ENCODE data around the gene HEXIM2.

Gene HEXIM2

DNA sequence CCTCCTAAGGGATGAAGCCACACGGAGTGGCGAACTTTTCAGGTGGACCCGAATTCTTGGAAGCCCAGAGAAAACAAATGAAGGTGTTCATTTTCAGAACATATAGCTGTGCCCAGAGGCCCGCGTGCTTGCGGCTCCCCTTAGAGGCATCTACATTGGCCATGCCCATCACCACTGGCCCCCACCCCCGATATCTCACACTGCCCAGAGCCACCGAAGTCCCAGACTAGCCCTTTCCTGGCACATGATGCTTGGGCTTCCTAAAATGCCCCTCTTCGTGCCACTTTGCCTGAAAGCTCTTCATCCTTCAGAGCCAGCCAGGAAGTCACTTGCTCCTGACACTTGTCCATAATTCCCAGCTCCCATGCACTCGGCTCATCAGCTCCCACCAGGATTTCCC, 15.5 kb upstream of the HEXIM2 start:
- TF ChIP-seq GATA3 (IDR thresholded peaks at IDR 0.05; ENCODE audit: low read depth, low read length) (no peak), GATA2 (IDR thresholded peaks at IDR 0.05; ENCODE audit: low read depth, low read length) (no peak)

GRCh38 chr17:45146592-45146889, 15.1 kb upstream of the HEXIM2 start:
- TF ChIP-seq GATA2 (IDR thresholded peaks at IDR 0.05; ENCODE audit: low read depth, low read length) (no peak), GATA3 (IDR thresholded peaks at IDR 0.05; ENCODE audit: low read depth, low read length) (no peak)

DNA sequence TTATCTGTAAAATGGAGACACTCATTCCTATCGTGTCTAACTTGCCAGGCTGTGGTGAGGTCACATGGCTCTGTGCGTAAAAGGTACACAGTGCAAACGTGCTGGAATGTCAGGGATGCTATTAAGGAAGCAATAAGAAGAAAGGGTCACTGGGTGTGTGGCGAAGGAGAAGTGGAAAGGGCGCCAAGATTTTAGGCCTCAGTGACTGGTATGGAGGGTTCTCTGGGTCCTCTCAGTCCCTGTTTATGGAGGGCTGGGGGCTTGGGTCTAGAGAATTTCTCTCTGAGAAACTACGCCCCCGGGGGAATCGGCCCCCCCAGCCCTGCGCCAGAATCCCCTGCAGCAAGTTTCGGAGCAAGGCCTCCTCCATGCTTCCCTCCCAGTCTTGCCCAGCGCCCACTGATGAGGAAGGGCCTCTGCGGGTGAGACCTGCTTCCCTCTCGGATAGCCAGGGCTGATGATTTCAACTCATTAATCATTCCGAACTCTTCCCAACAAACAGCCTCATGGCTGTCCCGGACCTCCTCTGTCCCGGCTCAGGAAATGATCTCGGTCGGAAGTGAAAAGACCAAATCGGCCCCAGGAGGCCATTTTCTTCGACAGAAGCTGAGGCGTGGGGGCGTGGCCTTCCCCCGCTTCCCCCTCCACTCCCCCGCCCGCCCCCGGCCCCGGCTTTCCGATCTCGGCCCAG, 14.6 kb upstream of the HEXIM2 start:
- TF ChIP-seq GATA3 (IDR thresholded peaks at IDR 0.05; ENCODE audit: low read depth, low read length): no peak
- TF ChIP-seq GATA2 (IDR thresholded peaks at IDR 0.05; ENCODE audit: low read depth, low read length): no peak

DNA sequence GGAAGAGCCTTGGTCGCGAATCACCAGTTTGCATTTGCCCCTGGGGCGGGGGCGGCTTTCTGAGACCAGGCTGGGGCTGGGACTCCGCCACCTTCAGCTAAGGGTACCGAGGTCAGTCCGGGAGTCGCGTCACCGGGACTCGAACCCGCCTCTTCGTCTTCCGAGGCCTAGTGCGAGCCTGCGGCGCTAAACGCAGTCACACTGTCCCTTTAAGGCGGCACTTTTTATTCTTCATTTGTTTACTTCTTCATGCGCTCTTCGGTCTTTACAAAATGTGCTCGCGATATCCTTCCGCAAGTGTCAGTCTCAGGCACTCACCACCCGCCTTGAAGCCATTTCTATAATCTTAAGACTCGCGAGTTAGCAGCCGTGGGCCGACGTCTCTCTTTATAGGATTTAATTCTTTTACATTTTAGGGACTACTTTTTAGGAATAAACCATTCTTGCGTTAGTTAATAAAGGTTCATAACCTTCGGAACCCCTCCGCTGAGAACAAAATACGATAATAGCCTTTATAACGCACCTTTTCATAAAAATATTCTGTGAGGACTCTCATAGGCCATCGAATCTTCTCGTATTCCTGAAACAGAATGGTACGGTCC, 14.0 kb upstream of the HEXIM2 start:
- TF ChIP-seq GATA3 (IDR thresholded peaks at IDR 0.05; ENCODE audit: low read depth, low read length): no peak
- TF ChIP-seq GATA2 (IDR thresholded peaks at IDR 0.05; ENCODE audit: low read depth, low read length): no peak

DNA sequence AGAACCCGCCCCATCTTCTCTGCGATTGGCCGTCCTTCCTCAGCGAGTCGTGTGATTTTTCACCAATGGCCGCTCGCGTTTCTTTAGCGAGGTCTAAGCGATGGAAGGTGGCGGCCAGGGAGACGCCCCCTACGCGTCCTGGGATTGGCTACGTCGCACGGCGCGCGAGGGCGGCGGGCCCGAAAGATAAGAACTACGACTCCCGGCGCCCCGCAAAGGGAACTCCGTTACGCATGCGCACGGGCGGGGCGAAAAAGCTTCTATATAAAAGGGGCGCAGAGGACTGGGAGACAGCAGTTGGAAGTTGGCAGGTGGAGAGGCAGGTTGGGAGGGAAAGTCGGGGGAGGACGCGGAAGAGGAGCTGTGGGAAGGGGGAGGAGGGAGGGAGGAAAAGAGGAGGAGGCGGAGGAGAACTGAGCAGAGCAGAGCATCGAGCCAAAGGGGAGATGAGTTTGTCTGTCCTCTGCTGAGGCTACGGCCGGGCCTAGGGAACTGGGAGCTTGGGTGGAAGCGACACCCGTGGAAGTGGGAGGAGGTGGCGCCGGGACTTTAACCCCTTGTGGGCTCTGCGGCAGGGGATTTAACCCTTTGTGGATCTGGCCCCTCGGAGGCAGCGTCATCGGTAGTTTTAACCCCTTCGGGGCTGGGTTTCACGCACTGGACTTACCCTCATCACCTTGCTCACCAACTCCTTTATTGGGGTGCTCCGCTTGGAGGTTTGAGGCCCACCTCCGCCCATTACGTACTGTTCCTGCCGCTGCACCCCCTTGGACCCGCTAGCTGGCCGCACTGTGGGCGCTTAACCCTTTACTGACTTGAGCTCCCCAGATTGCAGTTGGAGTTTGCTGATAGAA, 13.3 kb upstream of the HEXIM2 start, which contains the start of gene HEXIM1:
TSS of gene HEXIM1 (plus strand) at position 293 of the 854 bp plus-strand sequence. CDS start 716 bp downstream, outside the sequence.
- TF ChIP-seq GATA2 (IDR thresholded peaks at IDR 0.05; ENCODE audit: low read depth, low read length) (peak; percentile 84), GATA3 (IDR thresholded peaks at IDR 0.05; ENCODE audit: low read depth, low read length) (no peak)

DNA sequence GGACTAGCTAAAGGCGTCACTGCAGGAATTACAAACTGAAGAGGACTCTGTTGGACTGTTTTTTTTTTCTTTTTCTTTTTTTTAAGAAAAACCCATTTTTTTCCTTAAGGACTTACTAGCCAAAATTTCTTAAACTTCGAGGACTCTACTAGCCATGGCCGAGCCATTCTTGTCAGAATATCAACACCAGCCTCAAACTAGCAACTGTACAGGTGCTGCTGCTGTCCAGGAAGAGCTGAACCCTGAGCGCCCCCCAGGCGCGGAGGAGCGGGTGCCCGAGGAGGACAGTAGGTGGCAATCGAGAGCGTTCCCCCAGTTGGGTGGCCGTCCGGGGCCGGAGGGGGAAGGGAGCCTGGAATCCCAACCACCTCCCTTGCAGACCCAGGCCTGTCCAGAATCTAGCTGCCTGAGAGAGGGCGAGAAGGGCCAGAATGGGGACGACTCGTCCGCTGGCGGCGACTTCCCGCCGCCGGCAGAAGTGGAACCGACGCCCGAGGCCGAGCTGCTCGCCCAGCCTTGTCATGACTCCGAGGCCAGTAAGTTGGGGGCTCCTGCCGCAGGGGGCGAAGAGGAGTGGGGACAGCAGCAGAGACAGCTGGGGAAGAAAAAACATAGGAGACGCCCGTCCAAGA, 12.5 kb upstream of the HEXIM2 start:
- TF ChIP-seq GATA2 (IDR thresholded peaks at IDR 0.05; ENCODE audit: low read depth, low read length) (no peak), GATA3 (IDR thresholded peaks at IDR 0.05; ENCODE audit: low read depth, low read length) (no peak)

- no peak for TF ChIP-seq GATA2 (IDR thresholded peaks at IDR 0.05; ENCODE audit: low read depth, low read length)
Observed at GRCh38 chr17:45149669-45150664, 11.7 kb upstream of the HEXIM2 start.

DNA sequence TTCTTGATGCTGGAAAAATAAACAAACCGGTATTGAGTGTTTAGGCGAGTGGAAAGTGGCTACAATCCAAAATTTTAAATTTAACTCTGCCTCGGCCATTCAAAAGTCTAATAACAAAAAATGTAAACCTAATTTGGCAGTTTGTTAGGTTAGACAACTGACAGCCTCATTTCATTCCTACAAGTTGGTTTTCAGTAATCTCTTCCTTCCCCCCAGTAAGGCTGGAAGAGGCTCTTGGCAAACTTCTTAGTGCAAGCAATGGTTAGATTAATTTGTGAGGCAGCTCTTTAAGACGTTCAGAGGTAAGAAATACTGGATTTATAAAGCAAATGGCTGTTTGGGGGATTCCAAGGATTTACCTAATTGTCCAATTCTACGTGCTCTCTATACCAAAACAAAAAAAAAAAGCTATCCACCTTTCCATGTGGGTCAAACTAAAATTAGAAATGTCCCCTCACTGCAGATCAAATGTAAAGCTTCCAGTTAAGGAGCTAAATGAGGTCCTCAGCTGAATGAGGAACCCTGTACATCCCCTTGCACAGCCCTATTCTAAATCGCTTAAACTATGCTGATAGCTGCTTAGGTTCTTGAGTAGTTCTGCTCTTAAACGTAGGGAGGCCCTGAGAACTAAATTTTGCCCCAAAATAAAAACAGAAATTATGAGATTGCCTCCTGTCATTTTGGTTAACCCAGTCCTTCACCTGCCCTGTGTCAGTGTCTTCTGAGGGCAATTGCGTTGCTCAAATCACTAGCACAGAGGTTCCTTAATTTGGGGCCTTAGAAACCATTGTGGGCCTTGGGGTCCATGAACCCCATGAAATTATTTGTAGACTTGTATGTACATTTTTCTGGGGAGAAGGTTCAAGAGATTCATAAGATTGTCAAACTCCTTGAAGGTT, 10.5 kb upstream of the HEXIM2 start:
- TF ChIP-seq GATA3 (IDR thresholded peaks at IDR 0.05; ENCODE audit: low read depth, low read length) (no peak), GATA2 (IDR thresholded peaks at IDR 0.05; ENCODE audit: low read depth, low read length) (no peak)

GRCh38 chr17:45155029-45155428, 6.6 kb upstream of the HEXIM2 start:
- TF ChIP-seq GATA2 (IDR thresholded peaks at IDR 0.05; ENCODE audit: low read depth, low read length): no peak
- TF ChIP-seq GATA3 (IDR thresholded peaks at IDR 0.05; ENCODE audit: low read depth, low read length): no peak

- TF ChIP-seq GATA3 (IDR thresholded peaks at IDR 0.05; ENCODE audit: low read depth, low read length) (no peak), GATA2 (IDR thresholded peaks at IDR 0.05; ENCODE audit: low read depth, low read length) (no peak)
Observed at GRCh38 chr17:45155483-45155882, 6.2 kb upstream of the HEXIM2 start.

DNA sequence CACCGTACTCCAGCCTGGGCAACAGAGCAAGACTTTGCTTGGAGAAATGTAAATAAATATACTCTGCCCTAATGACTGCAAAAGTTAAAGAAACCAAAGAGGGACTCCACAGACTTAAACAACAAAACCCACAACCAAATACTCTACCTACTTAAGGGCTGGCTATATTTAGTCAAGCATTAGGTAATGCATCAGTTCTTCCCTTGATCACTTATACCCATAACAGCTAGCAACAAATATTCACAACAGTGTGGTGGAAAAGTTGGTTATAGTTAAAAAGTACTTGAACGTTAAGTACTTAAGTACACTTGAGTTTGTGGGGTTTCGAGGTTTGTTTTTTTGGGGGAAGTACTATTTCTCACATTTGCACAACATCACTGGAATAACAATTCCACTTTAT, 5.4 kb upstream of the HEXIM2 start:
- TF ChIP-seq GATA2 (IDR thresholded peaks at IDR 0.05; ENCODE audit: low read depth, low read length) (no peak), GATA3 (IDR thresholded peaks at IDR 0.05; ENCODE audit: low read depth, low read length) (no peak)

Measured in SH-SY5Y (cell line).